GM12872 (cell line): ENCODE data around the gene ZNF275.

ENCODE experiments used
- CTCF ChIP-seq: IDR thresholded peaks from 3 replicates; pipeline ENCODE4 v1.5.1; 2011; ENCODE audit warnings: low read depth, mild to moderate bottlenecking, low read length, moderate library complexity; ENCODE audit not compliant: insufficient read depth

ZNF275 gene

GRCh38 chrX:153342762-153343558 is 9.0 kb downstream of the ZNF275 start:
- TF ChIP-seq CTCF, result no peak

DNA sequence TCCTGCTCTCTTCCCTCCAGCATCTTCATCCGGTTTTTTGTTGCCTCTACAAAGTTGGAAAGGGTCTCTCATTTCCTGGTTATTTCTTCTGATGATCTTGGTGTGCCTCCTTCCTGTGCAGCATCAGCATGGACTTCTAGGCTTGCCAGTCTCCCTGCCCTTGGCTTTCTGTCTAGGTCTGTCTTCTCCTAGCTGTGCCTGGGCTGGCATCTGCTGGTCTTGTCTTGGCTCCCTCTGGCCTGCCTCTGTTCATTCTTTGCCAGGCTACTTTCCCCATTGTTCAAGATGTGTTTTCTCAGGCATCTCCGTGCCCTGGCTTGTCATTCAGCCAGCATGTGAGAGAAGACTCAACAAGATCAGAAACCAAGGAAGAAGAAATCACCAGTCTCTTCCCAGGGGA is 9.7 kb downstream of the ZNF275 start:
- no peak for TF ChIP-seq CTCF

GRCh38 chrX:153347530-153347929 is 13.6 kb downstream of the ZNF275 start:
- no peak for TF ChIP-seq CTCF

- TF ChIP-seq CTCF, result no peak
Measured at GRCh38 chrX:153348421-153348820, 14.5 kb downstream of the ZNF275 start.

GRCh38 chrX:153349952-153350351 is 16.0 kb downstream of the ZNF275 start:
- no peak for TF ChIP-seq CTCF

DNA sequence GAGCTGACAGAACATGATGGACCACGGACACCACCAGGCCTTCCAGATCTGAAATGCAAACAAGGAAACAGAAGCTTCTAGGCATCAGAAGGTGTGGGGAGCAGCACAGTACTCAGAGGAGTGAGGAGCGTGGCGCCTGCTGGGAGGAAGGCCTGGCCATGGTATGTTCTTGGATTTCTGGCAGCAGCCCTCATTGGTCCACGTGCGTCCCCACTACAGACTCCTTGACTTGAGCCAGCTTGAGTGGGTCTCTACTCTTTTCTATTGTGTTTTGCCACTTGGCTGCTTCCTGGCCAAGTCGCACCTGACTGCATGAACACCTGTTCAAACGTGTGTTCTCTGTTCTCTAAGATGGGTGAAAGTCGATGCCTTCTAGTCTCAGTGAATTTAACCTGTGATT is 18.0 kb downstream of the ZNF275 start:
- no peak for TF ChIP-seq CTCF

DNA sequence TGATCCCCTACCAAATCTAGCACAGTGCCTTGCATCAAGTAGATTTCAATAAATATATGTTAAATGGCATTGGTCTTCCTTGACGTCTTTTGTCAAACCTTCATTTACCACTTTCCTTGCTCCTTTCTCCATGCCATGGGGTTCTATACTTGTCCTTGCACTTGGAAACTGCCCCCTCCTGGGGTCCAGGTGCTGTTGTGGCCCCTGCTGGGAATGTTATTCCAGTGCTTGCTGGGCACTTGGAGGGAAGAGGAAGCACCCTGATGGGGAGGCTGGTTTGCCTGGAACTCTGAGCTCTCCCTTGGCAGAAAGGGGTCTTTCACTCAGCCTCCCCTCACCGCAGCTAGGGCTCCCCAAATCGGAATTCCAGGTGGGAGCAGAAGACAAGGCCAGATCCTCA is 18.9 kb downstream of the ZNF275 start:
- TF ChIP-seq CTCF, result no peak
